ENCODE data around the gene ST6GAL1. TPM values are rescaled to one million over a fixed set of nuclear protein-coding genes. Genes with fewer than 3 reads are reported as not detected.
"Not testable (repeated sequence)": the region's sequence is repeated elsewhere in the genome, so short reads cannot be mapped to it uniquely, and the experiment has no call there.

ST6GAL1 gene
- total and polyA plus RNA-seq, 4 donors: 15.1 to 113 (median 60.4) TPM

- ATAC-seq (ENCODE audit: insufficient read depth, low FRiP score) (no peak), DNase-seq (no peak)
- Histone ChIP-seq H3K9ac (ENCODE audit: insufficient read depth in 1 of 2, low read length in 2 of 2) (no peak overlapping the region), H3K4me3 (no peak overlapping the region), H3K36me3 (ENCODE audit: control insufficient read depth in 4 of 4, insufficient read depth in 4 of 4, low read length in 4 of 4) (no peaks in the 10 kb centered on the region), H3K27ac (ENCODE audit: low read depth in 1 of 2, low read length in 1 of 2) (peak overlapping the region in 1 of 2 donors; percentile 61), H3K4me1 (ENCODE audit: control insufficient read depth in 5 of 5, insufficient read depth in 5 of 5, low read length in 5 of 5) (peaks cover 0 to 9% (median 0%) of the 10 kb centered on the region in 5 donors), H3K27me3 (ENCODE audit: control insufficient read depth in 3 of 3, insufficient read depth in 3 of 3, low read length in 2 of 3) (no peaks in the 10 kb centered on the region), H3K9me3 (ENCODE audit: control insufficient read depth in 4 of 4, insufficient read depth in 3 of 4, low read length in 3 of 4) (no peaks in the 10 kb centered on the region)
- TF ChIP-seq, protein P1, sequence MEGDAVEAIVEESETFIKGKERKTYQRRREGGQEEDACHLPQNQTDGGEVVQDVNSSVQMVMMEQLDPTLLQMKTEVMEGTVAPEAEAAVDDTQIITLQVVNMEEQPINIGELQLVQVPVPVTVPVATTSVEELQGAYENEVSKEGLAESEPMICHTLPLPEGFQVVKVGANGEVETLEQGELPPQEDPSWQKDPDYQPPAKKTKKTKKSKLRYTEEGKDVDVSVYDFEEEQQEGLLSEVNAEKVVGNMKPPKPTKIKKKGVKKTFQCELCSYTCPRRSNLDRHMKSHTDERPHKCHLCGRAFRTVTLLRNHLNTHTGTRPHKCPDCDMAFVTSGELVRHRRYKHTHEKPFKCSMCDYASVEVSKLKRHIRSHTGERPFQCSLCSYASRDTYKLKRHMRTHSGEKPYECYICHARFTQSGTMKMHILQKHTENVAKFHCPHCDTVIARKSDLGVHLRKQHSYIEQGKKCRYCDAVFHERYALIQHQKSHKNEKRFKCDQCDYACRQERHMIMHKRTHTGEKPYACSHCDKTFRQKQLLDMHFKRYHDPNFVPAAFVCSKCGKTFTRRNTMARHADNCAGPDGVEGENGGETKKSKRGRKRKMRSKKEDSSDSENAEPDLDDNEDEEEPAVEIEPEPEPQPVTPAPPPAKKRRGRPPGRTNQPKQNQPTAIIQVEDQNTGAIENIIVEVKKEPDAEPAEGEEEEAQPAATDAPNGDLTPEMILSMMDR (IDR thresholded peaks at IDR 0.05; ENCODE audit: control extremely low read depth, extremely low read depth): no peak
- WGBS, 2 donors: 9 to 22% methylated on average over 6 of the region's 6 CpGs
Observed at GRCh38 chr3:186888569-186888968, 41.8 kb upstream of the ST6GAL1 start.

DNA sequence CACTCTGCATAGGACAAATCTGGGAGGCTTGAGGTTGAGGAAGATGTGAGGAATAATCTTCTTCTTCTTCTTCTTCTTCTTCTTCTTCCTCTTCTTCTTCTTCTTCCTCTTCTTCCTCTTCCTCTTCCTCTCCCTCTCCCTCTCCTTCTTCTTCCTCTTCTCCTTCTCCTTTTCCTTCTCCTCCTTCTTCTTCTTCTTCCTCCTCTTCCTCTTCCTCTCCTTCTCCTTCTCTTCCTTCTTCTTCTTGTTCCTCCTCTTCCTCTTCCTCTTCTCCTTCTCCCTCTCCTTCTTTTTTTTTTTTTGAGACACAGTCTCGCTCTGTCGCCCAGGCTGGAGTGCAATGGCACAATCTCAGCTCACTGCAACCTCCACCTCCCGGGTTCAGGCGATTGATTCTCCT, 40.6 kb upstream of the ST6GAL1 start:
- H3K36me3 ChIP-seq (ENCODE audit: control insufficient read depth in 4 of 4, insufficient read depth in 4 of 4, low read length in 4 of 4); H3K27me3 ChIP-seq (ENCODE audit: control insufficient read depth in 3 of 3, insufficient read depth in 3 of 3, low read length in 2 of 3); H3K9me3 ChIP-seq (ENCODE audit: control insufficient read depth in 4 of 4, insufficient read depth in 3 of 4, low read length in 3 of 4); H3K4me1 ChIP-seq (ENCODE audit: control insufficient read depth in 5 of 5, insufficient read depth in 5 of 5, low read length in 5 of 5); ATAC-seq (ENCODE audit: insufficient read depth, low FRiP score); H3K9ac ChIP-seq (ENCODE audit: insufficient read depth in 1 of 2, low read length in 2 of 2); DNase-seq; H3K27ac ChIP-seq (ENCODE audit: low read depth in 1 of 2, low read length in 1 of 2); H3K4me3 ChIP-seq: not testable (repeated sequence)
- WGBS, 2 donors: 95 to 98% methylated on average over 4 of the region's 4 CpGs

GRCh38 chr3:186890911-186891310, 39.4 kb upstream of the ST6GAL1 start:
- Histone ChIP-seq H3K9me3 (ENCODE audit: control insufficient read depth in 4 of 4, insufficient read depth in 3 of 4, low read length in 3 of 4) (no peaks in the 10 kb centered on the region), H3K27ac (ENCODE audit: low read depth in 1 of 2, low read length in 1 of 2) (no peak overlapping the region), H3K4me3 (no peak overlapping the region), H3K36me3 (ENCODE audit: control insufficient read depth in 4 of 4, insufficient read depth in 4 of 4, low read length in 4 of 4) (no peaks in the 10 kb centered on the region), H3K4me1 (ENCODE audit: control insufficient read depth in 5 of 5, insufficient read depth in 5 of 5, low read length in 5 of 5) (peaks cover 0 to 9% (median 6%) of the 10 kb centered on the region in 5 donors), H3K27me3 (ENCODE audit: control insufficient read depth in 3 of 3, insufficient read depth in 3 of 3, low read length in 2 of 3) (no peaks in the 10 kb centered on the region), H3K9ac (ENCODE audit: insufficient read depth in 1 of 2, low read length in 2 of 2) (no peak overlapping the region)
- DNase-seq (peak in 2 of 3 donors; percentile 26 to 62), ATAC-seq (ENCODE audit: insufficient read depth, low FRiP score) (no peak)
- TF ChIP-seq, protein P1 (IDR thresholded peaks at IDR 0.05; ENCODE audit: control extremely low read depth, extremely low read depth): no peak

- not testable (repeated sequence) for H3K27ac ChIP-seq (ENCODE audit: low read depth in 1 of 2, low read length in 1 of 2); H3K4me3 ChIP-seq; DNase-seq; H3K36me3 ChIP-seq (ENCODE audit: control insufficient read depth in 4 of 4, insufficient read depth in 4 of 4, low read length in 4 of 4); H3K27me3 ChIP-seq (ENCODE audit: control insufficient read depth in 3 of 3, insufficient read depth in 3 of 3, low read length in 2 of 3); H3K9me3 ChIP-seq (ENCODE audit: control insufficient read depth in 4 of 4, insufficient read depth in 3 of 4, low read length in 3 of 4); H3K9ac ChIP-seq (ENCODE audit: insufficient read depth in 1 of 2, low read length in 2 of 2); ATAC-seq (ENCODE audit: insufficient read depth, low FRiP score)
- WGBS, 2 donors: no CpG with 5 or more reads among the region's 2 CpGs
- peaks cover 0 to 19% (median 4%) of the 10 kb centered on the region in 5 donors for H3K4me1 ChIP-seq (ENCODE audit: control insufficient read depth in 5 of 5, insufficient read depth in 5 of 5, low read length in 5 of 5)
Observed at GRCh38 chr3:186893071-186893470, 37.3 kb upstream of the ST6GAL1 start.

DNA sequence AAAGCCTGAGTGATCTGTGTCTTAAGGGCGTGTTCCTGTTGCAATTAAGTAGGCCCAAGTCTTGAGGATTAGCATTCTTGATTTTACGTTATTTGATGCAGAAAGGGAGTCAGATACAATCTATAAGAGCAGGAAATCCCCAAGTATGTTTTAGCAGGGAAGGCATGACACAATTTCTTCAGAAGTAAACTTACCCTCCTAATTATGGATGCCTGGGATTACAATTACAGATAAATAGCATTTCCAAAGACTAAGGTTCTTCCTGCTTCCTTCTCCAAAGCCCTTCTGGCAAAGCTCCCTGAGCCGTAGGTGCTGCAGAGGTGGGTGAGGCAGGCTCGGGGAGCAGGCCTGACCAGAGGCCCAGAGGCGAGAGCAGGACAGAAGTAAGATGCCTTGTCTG, 34.9 kb upstream of the ST6GAL1 start:
- no peak overlapping the region for H3K27ac ChIP-seq (ENCODE audit: low read depth in 1 of 2, low read length in 1 of 2)
- no peak overlapping the region for H3K4me3 ChIP-seq
- H3K9me3 ChIP-seq (ENCODE audit: control insufficient read depth in 4 of 4, insufficient read depth in 3 of 4, low read length in 3 of 4): peaks cover 0 to 2% (median 0%) of the 10 kb centered on the region in 4 donors
- ATAC-seq (ENCODE audit: insufficient read depth, low FRiP score) (no peak), DNase-seq (no peak)
- H3K27me3 ChIP-seq (ENCODE audit: control insufficient read depth in 3 of 3, insufficient read depth in 3 of 3, low read length in 2 of 3): no peaks in the 10 kb centered on the region
- peaks cover 0 to 19% (median 2%) of the 10 kb centered on the region in 5 donors for H3K4me1 ChIP-seq (ENCODE audit: control insufficient read depth in 5 of 5, insufficient read depth in 5 of 5, low read length in 5 of 5)
- no peaks in the 10 kb centered on the region for H3K36me3 ChIP-seq (ENCODE audit: control insufficient read depth in 4 of 4, insufficient read depth in 4 of 4, low read length in 4 of 4)
- no peak overlapping the region for H3K9ac ChIP-seq (ENCODE audit: insufficient read depth in 1 of 2, low read length in 2 of 2)
- WGBS, 2 donors: 89 to 93% methylated on average over 5 of the region's 5 CpGs
- TF ChIP-seq, protein P1 (IDR thresholded peaks at IDR 0.05; ENCODE audit: control extremely low read depth, extremely low read depth): no peak

Data from lung (tissue), 12 donors.